HepG2 (cell line): ENCODE results near the gene STAT1. TPM values are rescaled to one million over a fixed set of nuclear protein-coding genes. Genes with fewer than 3 reads are reported as not detected.

ENCODE experiments used
- CREM ChIP-seq, 2 experiments: sonication (generic) in 1 of 2; formaldehyde crosslinking in 1 of 2; IDR thresholded peaks; 2 replicates each; pipeline versions ENCODE4 v1.4.0 to v1.6.1; 2016 to 2020; ENCODE audit warnings: antibody characterized with exemption in 1 of 2, mild to moderate bottlenecking in 1 of 2, missing genetic modification reagents in 1 of 2
- JUN ChIP-seq: sonication (generic); formaldehyde crosslinking; IDR thresholded peaks from 2 replicates; pipeline ENCODE4 v1.4.0; 2020; ENCODE audit warnings: mild to moderate bottlenecking, missing genetic modification reagents
- KLF13 ChIP-seq: sonication (generic); formaldehyde crosslinking; IDR thresholded peaks from 2 replicates; pipeline ENCODE4 v1.4.0; 2020; ENCODE audit warnings: mild to moderate bottlenecking, missing genetic modification reagents
- MTA1 ChIP-seq: sonication (generic); formaldehyde crosslinking; IDR thresholded peaks from 2 replicates; pipeline ENCODE4 v1.4.0; 2020; ENCODE audit warnings: missing genetic modification reagents, mild to moderate bottlenecking, borderline replicate concordance
- NBN ChIP-seq: fragments of 450-650 bp; conservative IDR thresholded peaks from 2 replicates; pipeline ENCODE4 v1.6.1; 2017
- PHB2 ChIP-seq: fragments of 450-650 bp; IDR thresholded peaks from 2 replicates; pipeline ENCODE4 v1.6.1; 2018; ENCODE audit not compliant: partially characterized antibody
- PHF21A ChIP-seq: sonication (generic); formaldehyde crosslinking; IDR thresholded peaks from 2 replicates; pipeline ENCODE4 v1.5.0; 2020; ENCODE audit warnings: mild to moderate bottlenecking, missing genetic modification reagents
- RARA ChIP-seq: IDR thresholded peaks from 2 replicates; pipeline ENCODE4 v1.6.1; 2016; ENCODE audit warnings: missing genetic modification reagents, missing compliant biosample characterization
- RFX1 ChIP-seq: fragments of 450-650 bp; IDR thresholded peaks from 2 replicates; pipeline ENCODE4 v1.6.1; 2017
- THAP7 ChIP-seq: sonication (generic); formaldehyde crosslinking; IDR thresholded peaks from 2 replicates; pipeline ENCODE4 v1.8.1; 2023; ENCODE audit warnings: mild to moderate bottlenecking, missing genetic modification reagents
- UBTF ChIP-seq: sonication (generic); formaldehyde crosslinking; IDR thresholded peaks from 2 replicates; pipeline ENCODE4 v1.4.0; 2020; ENCODE audit warnings: mild to moderate bottlenecking, missing genetic modification reagents
- ZNF207 ChIP-seq: fragments of 450-650 bp; IDR thresholded peaks from 2 replicates; pipeline ENCODE4 v1.6.1; 2016; ENCODE audit warnings: antibody characterized with exemption, borderline replicate concordance
- ZNF234 ChIP-seq: sonication (generic); formaldehyde crosslinking; conservative IDR thresholded peaks from 2 replicates; pipeline ENCODE4 v1.5.1; 2020; ENCODE audit warnings: mild to moderate bottlenecking, missing genetic modification reagents
- ZNF260 ChIP-seq: sonication (generic); formaldehyde crosslinking; IDR thresholded peaks from 2 replicates; pipeline ENCODE4 v1.4.0; 2020; ENCODE audit warnings: missing genetic modification reagents, low read depth, mild to moderate bottlenecking, borderline replicate concordance
- ZNF607 ChIP-seq: sonication (generic); formaldehyde crosslinking; IDR thresholded peaks from 2 replicates; pipeline ENCODE4 v1.5.1; 2020; ENCODE audit warnings: missing genetic modification reagents, mild to moderate bottlenecking, borderline replicate concordance
- polyA plus RNA-seq, 8 experiments: library from polyadenylated mRNA; depleted of rRNA in 3 of 8; stranded (reverse) in 7 of 8; unstranded in 1 of 8; fragments of >200 nt; fragmentation: Illumina TruSeq in 4 of 8; extraction: Trizol in 4 of 8; gene quantifications; 2 replicates each; pipeline versions ENCODE4 v1.2.1 to v1.2.3, GENCODE V29; 2011 to 2016; ENCODE audit warnings: low read depth in 4 of 8, missing spikeins in 1 of 8, mixed read lengths in 1 of 8; ENCODE audit not compliant: insufficient read depth in 1 of 8
- total RNA-seq, 5 experiments: library from RNA; depleted of rRNA; stranded (reverse); fragments of >200 nt; fragmentation: Illumina TruSeq; extraction: Trizol; gene quantifications; 2 replicates each; pipeline ENCODE4 v1.2.3, GENCODE V29; 2016; ENCODE audit warnings: low read depth in 1 of 5

STAT1 gene
- total and polyA plus RNA-seq, 2 of the 13 experiments (the other 11 are each of a cell fraction or from before 2014, with no cell fraction given): 21.8 to 59.6 TPM

- TF ChIP-seq MTA1 (CRISPR knock-in tag): no peak
- TF ChIP-seq RARA: peak; percentile 84
- TF ChIP-seq PHB2: no peak
- 0 out of 2 replicates have a peak, but pooled peaks have one; percentile 17 for TF ChIP-seq PHF21A (CRISPR knock-in tag)
- TF ChIP-seq RFX1: no peak
- no peak for TF ChIP-seq ZNF260 (CRISPR knock-in tag)
- no peak for TF ChIP-seq THAP7 (CRISPR knock-in tag)
- TF ChIP-seq ZNF234 (CRISPR knock-in tag): no peak
- no peak for TF ChIP-seq NBN
- no peak for TF ChIP-seq JUN
- TF ChIP-seq CREM (IDR thresholded peaks at IDR 0.05): no peak
- no peak for TF ChIP-seq CREM (CRISPR knock-in tag; IDR thresholded peaks at IDR 0.05)
- no peak for TF ChIP-seq KLF13 (CRISPR knock-in tag)
- no peak for TF ChIP-seq UBTF (CRISPR knock-in tag)
- TF ChIP-seq ZNF607: no peak
- no peak for TF ChIP-seq ZNF207
These were observed 18.8 kb upstream of the STAT1 start (continued) for GRCh38 chr2:191032588-191033429.
